K562 (cell line): ENCODE measurements around the gene LAMB4. TPM values are rescaled to one million over a fixed set of nuclear protein-coding genes. Genes with fewer than 3 reads are reported as not detected.

ENCODE experiments used
- JUND ChIP-seq, 2 experiments: IDR thresholded peaks; 2 replicates in 1 of 2; 3 replicates in 1 of 2; pipeline ENCODE4 v1.6.1; 2011; ENCODE audit warnings: borderline replicate concordance in 2 of 2, low read depth in 2 of 2, low read length in 2 of 2, improper control_type of control experiment in 1 of 2, missing biosample characterization in 1 of 2, missing genetic modification characterization in 1 of 2, missing genetic modification reagents in 1 of 2
- MGA ChIP-seq: fragments of 450-650 bp; IDR thresholded peaks from 2 replicates; pipeline ENCODE4 v1.6.1; 2016; ENCODE audit warnings: mild to moderate bottlenecking, moderate library complexity
- NFIC ChIP-seq: fragments of 450-650 bp; IDR thresholded peaks from 2 replicates; pipeline ENCODE4 v1.6.1; 2017; ENCODE audit warnings: mild to moderate bottlenecking, inconsistent platforms
- SMC3 ChIP-seq: conservative IDR thresholded peaks from 2 replicates; pipeline ENCODE4 v1.6.1; 2011; ENCODE audit warnings: low read depth, low read length, improper control_type of control experiment; ENCODE audit not compliant: insufficient read depth
- ZBED1 ChIP-seq: IDR thresholded peaks from 2 replicates; pipeline ENCODE4 v1.6.1; 2014
- ZBTB1 ChIP-seq: sonication (generic); formaldehyde crosslinking; IDR thresholded peaks from 2 replicates; pipeline ENCODE4 v1.8.1; 2023; ENCODE audit warnings: missing genetic modification reagents, low read depth, mild to moderate bottlenecking, borderline replicate concordance
- ZNF124 ChIP-seq: sonication (generic); formaldehyde crosslinking; IDR thresholded peaks from 2 replicates; pipeline ENCODE4 v1.8.1; 2022; ENCODE audit warnings: missing genetic modification reagents
- ZNF583 ChIP-seq: fragments of 250-450 bp; sonication (Bioruptor Pico); IDR thresholded peaks from 2 replicates; pipeline ENCODE4 v1.4.0; 2020
- polyA plus RNA-seq, 8 experiments: library from polyadenylated mRNA; depleted of rRNA in 4 of 8; stranded (reverse) in 5 of 8; unstranded in 3 of 8; fragments of >200 nt; fragmentation: Nextera tagmentation in 2 of 8; fragmentation: Illumina TruSeq in 1 of 8; extraction: Ambion mirVana in 2 of 8; extraction: Trizol in 1 of 8; gene quantifications; 2 replicates each; pipeline versions ENCODE4 v1.2.1 to v1.2.3, GENCODE V29; 2011 to 2014; ENCODE audit warnings: inconsistent platforms in 1 of 8, missing spikeins in 1 of 8
- total RNA-seq, 7 experiments: library from RNA; depleted of rRNA in 6 of 7; stranded (reverse); fragments of >200 nt in 6 of 7; fragmentation: Illumina TruSeq in 2 of 7; extraction: Trizol in 2 of 7; gene quantifications; 2 replicates each; pipeline versions ENCODE4 v1.2.1 to v1.2.3, GENCODE V29; 2011 to 2021; ENCODE audit warnings: low replicate concordance in 1 of 7
- TF ChIP-seq, protein P1 (sequence below): fragments of 200-800 bp; sonication (Bioruptor generic); IDR thresholded peaks from 2 replicates; pipeline ENCODE4 v1.6.1; 2016; ENCODE audit warnings: missing genetic modification characterization, missing compliant biosample characterization

Gene LAMB4
- total and polyA plus RNA-seq, 9 of the 15 experiments (the other 6 are each of a cell fraction or from before 2014, with no cell fraction given) = 0.06 to 0.13 (median 0.07) TPM; not detected in 6

DNA sequence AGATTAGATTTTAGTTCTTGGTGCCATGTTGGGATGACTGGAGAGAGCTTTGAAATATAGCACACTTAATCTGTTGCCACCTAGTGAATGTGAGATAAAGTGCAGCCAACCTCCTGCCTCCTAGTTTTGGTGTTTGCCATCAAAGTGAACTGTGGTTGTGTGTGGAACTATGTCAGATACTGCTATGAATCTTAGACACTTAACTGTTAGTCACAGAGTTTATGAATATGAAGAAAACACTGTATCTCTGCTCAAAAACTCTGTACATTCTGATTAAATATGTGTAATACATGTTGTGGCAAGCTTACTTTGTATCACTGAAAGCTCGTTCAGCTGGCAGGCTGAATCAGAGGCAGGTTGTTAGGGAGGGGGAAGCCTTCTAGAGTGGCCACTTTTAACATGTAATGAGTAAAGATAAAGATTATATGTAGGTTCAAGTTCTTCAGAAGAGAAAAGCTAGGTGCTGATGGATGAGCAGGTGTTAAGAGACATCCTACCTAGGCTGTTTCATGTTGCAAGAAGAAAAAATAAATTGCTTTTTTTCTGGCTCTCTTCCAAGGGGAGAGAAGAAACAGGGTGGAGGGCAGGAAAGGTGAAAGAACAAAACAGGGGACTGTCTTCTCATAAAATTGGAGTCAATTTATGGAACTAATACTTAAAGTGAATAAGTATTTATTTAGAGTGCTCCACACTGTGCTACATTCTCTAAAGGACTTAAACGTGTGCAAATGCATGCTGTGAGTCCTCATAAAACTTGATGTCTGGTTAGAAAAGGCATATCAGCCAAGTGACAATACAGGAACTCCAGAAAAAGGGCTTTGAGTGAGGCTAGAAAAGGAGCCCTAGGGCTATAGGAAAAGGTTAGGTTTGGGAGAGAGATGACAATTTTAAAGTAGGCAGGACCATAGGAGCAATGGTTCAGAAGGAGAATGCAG is 113.1 kb downstream of the LAMB4 start (continued):
- TF ChIP-seq MGA = no peak
- TF ChIP-seq SMC3 = 0 out of 2 replicates have a peak, but pooled peaks have one; percentile 28
- TF ChIP-seq NFIC = peak; percentile 73
- TF ChIP-seq, protein P1, sequence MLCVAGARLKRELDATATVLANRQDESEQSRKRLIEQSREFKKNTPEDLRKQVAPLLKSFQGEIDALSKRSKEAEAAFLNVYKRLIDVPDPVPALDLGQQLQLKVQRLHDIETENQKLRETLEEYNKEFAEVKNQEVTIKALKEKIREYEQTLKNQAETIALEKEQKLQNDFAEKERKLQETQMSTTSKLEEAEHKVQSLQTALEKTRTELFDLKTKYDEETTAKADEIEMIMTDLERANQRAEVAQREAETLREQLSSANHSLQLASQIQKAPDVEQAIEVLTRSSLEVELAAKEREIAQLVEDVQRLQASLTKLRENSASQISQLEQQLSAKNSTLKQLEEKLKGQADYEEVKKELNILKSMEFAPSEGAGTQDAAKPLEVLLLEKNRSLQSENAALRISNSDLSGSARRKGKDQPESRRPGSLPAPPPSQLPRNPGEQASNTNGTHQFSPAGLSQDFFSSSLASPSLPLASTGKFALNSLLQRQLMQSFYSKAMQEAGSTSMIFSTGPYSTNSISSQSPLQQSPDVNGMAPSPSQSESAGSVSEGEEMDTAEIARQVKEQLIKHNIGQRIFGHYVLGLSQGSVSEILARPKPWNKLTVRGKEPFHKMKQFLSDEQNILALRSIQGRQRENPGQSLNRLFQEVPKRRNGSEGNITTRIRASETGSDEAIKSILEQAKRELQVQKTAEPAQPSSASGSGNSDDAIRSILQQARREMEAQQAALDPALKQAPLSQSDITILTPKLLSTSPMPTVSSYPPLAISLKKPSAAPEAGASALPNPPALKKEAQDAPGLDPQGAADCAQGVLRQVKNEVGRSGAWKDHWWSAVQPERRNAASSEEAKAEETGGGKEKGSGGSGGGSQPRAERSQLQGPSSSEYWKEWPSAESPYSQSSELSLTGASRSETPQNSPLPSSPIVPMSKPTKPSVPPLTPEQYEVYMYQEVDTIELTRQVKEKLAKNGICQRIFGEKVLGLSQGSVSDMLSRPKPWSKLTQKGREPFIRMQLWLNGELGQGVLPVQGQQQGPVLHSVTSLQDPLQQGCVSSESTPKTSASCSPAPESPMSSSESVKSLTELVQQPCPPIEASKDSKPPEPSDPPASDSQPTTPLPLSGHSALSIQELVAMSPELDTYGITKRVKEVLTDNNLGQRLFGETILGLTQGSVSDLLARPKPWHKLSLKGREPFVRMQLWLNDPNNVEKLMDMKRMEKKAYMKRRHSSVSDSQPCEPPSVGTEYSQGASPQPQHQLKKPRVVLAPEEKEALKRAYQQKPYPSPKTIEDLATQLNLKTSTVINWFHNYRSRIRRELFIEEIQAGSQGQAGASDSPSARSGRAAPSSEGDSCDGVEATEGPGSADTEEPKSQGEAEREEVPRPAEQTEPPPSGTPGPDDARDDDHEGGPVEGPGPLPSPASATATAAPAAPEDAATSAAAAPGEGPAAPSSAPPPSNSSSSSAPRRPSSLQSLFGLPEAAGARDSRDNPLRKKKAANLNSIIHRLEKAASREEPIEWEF (CRISPR knock-in tag) = no peak
- 0 out of 2 replicates have a peak, but pooled peaks have one; percentile 2 for TF ChIP-seq JUND (IDR thresholded peaks at IDR 0.05; ENCODE audit: borderline replicate concordance, low read depth, low read length)
- no peak for TF ChIP-seq JUND (tag; IDR thresholded peaks at IDR 0.05; ENCODE audit: borderline replicate concordance, low read depth, low read length)
- no peak for TF ChIP-seq ZNF124
- TF ChIP-seq ZNF583 (CRISPR knock-in tag) = no peak
- TF ChIP-seq ZBTB1 (CRISPR knock-in tag) = no peak
- no peak for TF ChIP-seq ZBED1
